ENCODE data around the gene CACNA1I.
A peak's percentile ranks its signal among the peaks of the same experiment; 100 is the strongest.

The CACNA1I gene

GRCh38 chr22:39528681-39529486, 41.7 kb upstream of the CACNA1I start (continued):
- TF ChIP-seq ZNF660 (tag by site-specific recombination; IDR thresholded peaks at IDR 0.05) = peak; percentile 98
- TF ChIP-seq ZNF112 (tag by site-specific recombination; IDR thresholded peaks at IDR 0.05) = no peak
- TF ChIP-seq BCL11B (tag by site-specific recombination; IDR thresholded peaks at IDR 0.05; ENCODE audit: low read depth) = 0 out of 2 replicates have a peak, but pooled peaks have one; percentile 35
- TF ChIP-seq ZNF184 (tag by site-specific recombination; IDR thresholded peaks at IDR 0.05) = peak; percentile 92
- TF ChIP-seq ZNF792 (tag by site-specific recombination; IDR thresholded peaks at IDR 0.05) = no peak
- TF ChIP-seq ZNF561 (tag by site-specific recombination; IDR thresholded peaks at IDR 0.05; ENCODE audit: borderline replicate concordance) = peak; percentile 64
- no peak for TF ChIP-seq ZNF521 (tag by site-specific recombination; IDR thresholded peaks at IDR 0.05)
- TF ChIP-seq ZNF768 (tag by site-specific recombination; IDR thresholded peaks at IDR 0.05) = 0 out of 2 replicates have a peak, but pooled peaks have one; percentile 5
- TF ChIP-seq KLF17 (tag by site-specific recombination; IDR thresholded peaks at IDR 0.05) = peak; percentile 99
- TF ChIP-seq GLIS1 (tag by site-specific recombination; IDR thresholded peaks at IDR 0.05) = peak; percentile 76
- TF ChIP-seq ZBTB11 (tag by site-specific recombination; conservative IDR thresholded peaks at IDR 0.05; ENCODE audit: low read depth) = peak; percentile 71
- peak; percentile 93 for TF ChIP-seq INSM2 (tag by site-specific recombination; IDR thresholded peaks at IDR 0.05)
- peak; percentile 94 for TF ChIP-seq ZSCAN18 (tag by site-specific recombination; IDR thresholded peaks at IDR 0.05)
- no peak for TF ChIP-seq AEBP2 (tag by site-specific recombination; IDR thresholded peaks at IDR 0.05; ENCODE audit: borderline replicate concordance)
- peak; percentile 38; the same call in 1 of the 2 replicates for TF ChIP-seq SCRT2 (tag by site-specific recombination; IDR thresholded peaks at IDR 0.05)
- peak; percentile 65 for TF ChIP-seq KLF9 (tag by site-specific recombination; IDR thresholded peaks at IDR 0.05; ENCODE audit: low read depth)
- TF ChIP-seq SP2 (tag by site-specific recombination; IDR thresholded peaks at IDR 0.05) = peak; percentile 46; the same call in 1 of the 2 replicates
- peak; percentile 92 for TF ChIP-seq ZXDB (tag by site-specific recombination; IDR thresholded peaks at IDR 0.05)
- TF ChIP-seq ZNF513 (tag by site-specific recombination; IDR thresholded peaks at IDR 0.05) = peak; percentile 67; the same call in 1 of the 2 replicates
- TF ChIP-seq ZNF677 (tag by site-specific recombination; IDR thresholded peaks at IDR 0.05) = peak; percentile 27; the same call in 1 of the 2 replicates
- TF ChIP-seq ZSCAN30 (tag by site-specific recombination; IDR thresholded peaks at IDR 0.05) = peak; percentile 99
- peak; percentile 97 for TF ChIP-seq ZNF24 (tag by site-specific recombination; IDR thresholded peaks at IDR 0.05)
- peak; percentile 83 for TF ChIP-seq ZIC2 (tag by site-specific recombination; IDR thresholded peaks at IDR 0.05)
- peak; percentile 82 for TF ChIP-seq ZBTB6 (tag by site-specific recombination; IDR thresholded peaks at IDR 0.05)
- peak; percentile 66 for TF ChIP-seq ZBTB8A (tag by site-specific recombination; IDR thresholded peaks at IDR 0.05)
- TF ChIP-seq ZFHX2 (tag by site-specific recombination; conservative IDR thresholded peaks at IDR 0.05) = peak; percentile 35; the same call in 1 of the 2 replicates

Measured in HEK293 (cell line).